H1 (cell line): ENCODE measurements around the gene TARS3. TPM values are rescaled to one million over a fixed set of nuclear protein-coding genes. Genes with fewer than 3 reads are reported as not detected.
A peak's percentile ranks its signal among the peaks of the same experiment; 100 is the strongest.

Source experiments
- CTCF ChIA-PET: fragments of 300-600 bp; sonication (Branson Sonifier 250); formaldehyde crosslinking; loops from one replicate; lab custom pipeline; 2021; ENCODE audit not compliant: partially characterized antibody; lab: Charles Lee
- POLR2A ChIA-PET: fragments of 300-600 bp; sonication (Branson Sonifier 250); formaldehyde crosslinking; loops from one replicate; lab custom pipeline; 2021; ENCODE audit warnings: inconsistent platforms; ENCODE audit not compliant: partially characterized antibody; lab: Charles Lee
- DNase-seq, 2 experiments: peaks; one replicate each; pipeline versions ENCODE4 v3.0.0 to v3.0.0-alpha.2; 2010 to 2022; ENCODE audit warnings: low spot score in 2 of 2, low read depth in 1 of 2, mixed read lengths in 1 of 2
- FAIRE-seq: peaks from 2 replicates; lab custom pipeline; 2011; peaks lifted over from hg19 to GRCh38; lab: Jason Lieb, UNC
- H2AFZ ChIP-seq: 2 replicates; pipeline ENCODE4 v1.8.1; 2012; ENCODE audit warnings: low read length, inconsistent platforms
- H2AK5ac ChIP-seq: 2 replicates; pipeline ENCODE4 v1.6.1; 2013; ENCODE audit warnings: low read depth, low read length
- H2BK120ac ChIP-seq: replicated peaks from 2 replicates; pipeline ENCODE3; 2013; ENCODE audit warnings: low read depth, low read length, inconsistent platforms
- H2BK12ac ChIP-seq: 2 replicates; pipeline ENCODE4 v1.6.1; 2013; ENCODE audit warnings: low read depth, low read length
- H2BK15ac ChIP-seq: 2 replicates; pipeline ENCODE4 v1.6.1; 2013; ENCODE audit warnings: low read length
- H2BK20ac ChIP-seq: 2 replicates; pipeline ENCODE4 v1.6.1; 2013; ENCODE audit warnings: low read length
- H2BK5ac ChIP-seq: 2 replicates; pipeline ENCODE4 v1.6.1; 2013; ENCODE audit warnings: low read depth, low read length
- H3K14ac ChIP-seq: 2 replicates; pipeline ENCODE4 v1.6.1; 2013; ENCODE audit warnings: inconsistent platforms; ENCODE audit not compliant: insufficient read length
- H3K18ac ChIP-seq: 2 replicates; pipeline ENCODE4 v1.6.1; 2013; ENCODE audit warnings: low read length; ENCODE audit errors: extremely low read depth
- H3K23ac ChIP-seq: 2 replicates; pipeline ENCODE4 v1.6.1; 2013; ENCODE audit warnings: inconsistent platforms; ENCODE audit not compliant: insufficient read length
- H3K23me2 ChIP-seq: 2 replicates; pipeline ENCODE4 v1.6.1; 2013; ENCODE audit warnings: low read depth, low read length
- H3K27ac ChIP-seq: 2 replicates; pipeline ENCODE4 v1.6.1; 2011; ENCODE audit warnings: low read depth, low read length, inconsistent platforms
- H3K27me3 ChIP-seq, 4 experiments: replicated peaks in 1 of 4; 1 replicate in 1 of 4; 2 replicates in 3 of 4; pipeline versions ENCODE4 v1.6.1 to v1.8.1; 2011 to 2013; ENCODE audit warnings: low read length in 3 of 4, mild to moderate bottlenecking in 3 of 4, inconsistent platforms in 2 of 4, mixed read lengths in 2 of 4, moderate library complexity in 1 of 4; ENCODE audit not compliant: control insufficient read depth in 3 of 4, insufficient read depth in 3 of 4; ENCODE audit errors: extremely low read depth in 1 of 4
- H3K36me3 ChIP-seq, 4 experiments: 2 replicates each; pipeline versions ENCODE4 v1.6.1 to v1.8.1; 2011 to 2013; ENCODE audit warnings: mild to moderate bottlenecking in 4 of 4, low read length in 3 of 4, moderate library complexity in 2 of 4, control low read depth in 1 of 4, inconsistent platforms in 1 of 4; ENCODE audit not compliant: insufficient read depth in 4 of 4, control insufficient read depth in 2 of 4
- H3K4ac ChIP-seq: replicated peaks from 2 replicates; pipeline ENCODE3; 2013; ENCODE audit warnings: low read length, low read depth, mixed read lengths, inconsistent platforms; ENCODE audit not compliant: insufficient read length
- H3K4me1 ChIP-seq, 4 experiments: replicated peaks in 1 of 4; 1 replicate in 1 of 4; 2 replicates in 3 of 4; pipeline versions ENCODE4 v1.6.1 to v1.8.1; 2011 to 2013; ENCODE audit warnings: low read length in 3 of 4, inconsistent platforms in 2 of 4, mixed read lengths in 1 of 4; ENCODE audit not compliant: insufficient read depth in 4 of 4, control insufficient read depth in 3 of 4
- H3K4me2 ChIP-seq, 2 experiments: 2 replicates each; pipeline versions ENCODE4 v1.6.1 to v1.8.1; 2011 to 2013; ENCODE audit warnings: low read depth in 2 of 2, low read length in 2 of 2, control low read depth in 1 of 2, inconsistent platforms in 1 of 2, mild to moderate bottlenecking in 1 of 2; ENCODE audit not compliant: insufficient read depth in 1 of 2
- H3K4me3 ChIP-seq, 4 experiments: fragments of 200-600, 300-600 bp in 1 of 4; sonication (generic), shearing (Covaris generic), sonication (Bioruptor Twin) in 1 of 4; 2 replicates each; pipeline versions ENCODE4 v1.5.1 to v1.8.1; 2011 to 2016; ENCODE audit warnings: low read length in 4 of 4, low read depth in 3 of 4, control low read depth in 2 of 4, inconsistent platforms in 2 of 4, mild to moderate bottlenecking in 2 of 4, mixed read lengths in 1 of 4, moderate library complexity in 1 of 4; ENCODE audit not compliant: insufficient read depth in 2 of 4; ENCODE audit errors: extremely low read depth in 1 of 4
- H3K56ac ChIP-seq: replicated peaks from 2 replicates; pipeline ENCODE3; 2013; ENCODE audit warnings: low read depth, mild to moderate bottlenecking, mixed read lengths, low read length, inconsistent platforms; ENCODE audit not compliant: insufficient read length
- H3K79me1 ChIP-seq: 2 replicates; pipeline ENCODE4 v1.6.1; 2013; ENCODE audit warnings: low read depth, low read length, control low read depth
- H3K79me2 ChIP-seq, 2 experiments: 2 replicates each; pipeline versions ENCODE4 v1.6.1 to v1.8.1; 2012 to 2013; ENCODE audit warnings: low read length in 2 of 2, mild to moderate bottlenecking in 2 of 2, inconsistent platforms in 1 of 2; ENCODE audit not compliant: insufficient read depth in 2 of 2, control insufficient read depth in 1 of 2
- H3K9ac ChIP-seq, 4 experiments: replicated peaks in 1 of 4; 1 replicate in 1 of 4; 2 replicates in 3 of 4; pipeline versions ENCODE4 v1.6.1 to v1.8.1; 2011 to 2013; ENCODE audit warnings: low read depth in 3 of 4, low read length in 3 of 4, control low read depth in 2 of 4, mild to moderate bottlenecking in 2 of 4, moderate library complexity in 2 of 4, inconsistent platforms in 1 of 4; ENCODE audit errors: extremely low read depth in 1 of 4
- H3K9me3 ChIP-seq, 2 experiments: 2 replicates each; pipeline versions ENCODE4 v1.6.1 to v1.8.1; 2012 to 2013; ENCODE audit warnings: mild to moderate bottlenecking in 2 of 2, moderate library complexity in 2 of 2, control low read depth in 1 of 2, inconsistent platforms in 1 of 2, low read depth in 1 of 2, low read length in 1 of 2, mixed read lengths in 1 of 2; ENCODE audit not compliant: insufficient read depth in 2 of 2
- H4K20me1 ChIP-seq, 2 experiments: replicated peaks in 1 of 2; 2 replicates each; pipeline versions ENCODE3 to v1.8.1; 2011 to 2013; ENCODE audit warnings: inconsistent platforms in 2 of 2, low read length in 2 of 2, mild to moderate bottlenecking in 1 of 2; ENCODE audit not compliant: insufficient read depth in 2 of 2, control insufficient read depth in 1 of 2
- H4K5ac ChIP-seq: 2 replicates; pipeline ENCODE4 v1.6.1; 2013; ENCODE audit warnings: low read length, low read depth, mixed read lengths, inconsistent platforms; ENCODE audit not compliant: insufficient read length
- H4K8ac ChIP-seq: 2 replicates; pipeline ENCODE4 v1.8.0; 2013; ENCODE audit warnings: mild to moderate bottlenecking, moderate library complexity, low read length, inconsistent platforms; ENCODE audit not compliant: insufficient read depth; ENCODE audit errors: extremely low read depth
- H4K91ac ChIP-seq: replicated peaks from 2 replicates; pipeline ENCODE3; 2013; ENCODE audit warnings: low read length, mixed read lengths, inconsistent platforms; ENCODE audit not compliant: insufficient read length
- EZH2 ChIP-seq: fragments of 200-600 bp; sonication (generic); IDR thresholded peaks from 2 replicates; pipeline ENCODE4 v1.7.1; 2012; ENCODE audit warnings: low read depth, mild to moderate bottlenecking, moderate library complexity, low read length, inconsistent platforms; ENCODE audit not compliant: severe bottlenecking
- ZNF274 ChIP-seq: IDR thresholded peaks from 2 replicates; pipeline ENCODE4 v1.7.0; 2012; ENCODE audit warnings: low read length, borderline replicate concordance; ENCODE audit errors: extremely low read depth
- WGBS, 2 experiments: shearing (Covaris generic) in 1 of 2; methylation state at CpG; one replicate each; pipeline versions ENCODE4 v1.1.6 to v1.1.7; 2013 to 2015; ENCODE audit warnings: low lambda C conversion rate in 2 of 2, mixed read lengths in 2 of 2, inconsistent platforms in 1 of 2, low coverage in 1 of 2, missing lambda C conversion rate in 1 of 2; ENCODE audit not compliant: insufficient replicate concordance in 2 of 2, insufficient coverage in 1 of 2, insufficient read length in 1 of 2; ENCODE audit errors: extremely low coverage in 1 of 2, missing lambda C conversion rate in 1 of 2; 5-methylcytosine and 5-hydroxymethylcytosine counted together
- polyA plus RNA-seq, 7 experiments: library from polyadenylated mRNA; depleted of rRNA in 3 of 7; stranded (reverse) in 5 of 7; unstranded in 2 of 7; fragments of >200 nt in 5 of 7; fragments of 200-250 nt in 2 of 7; gene quantifications; 1 replicate in 5 of 7; 2 replicates in 1 of 7; 4 replicates in 1 of 7; pipeline versions ENCODE4 v1.2.1 to v1.2.3, GENCODE V29; 2011 to 2013; ENCODE audit warnings: missing spikeins in 2 of 7, mixed read lengths in 2 of 7
- total RNA-seq: library from RNA; stranded (reverse); fragmentation: NEBNext Ultra II Directional; extraction: Animal tissue kit (Norgen Biotek cat#: 25700); gene quantifications from 2 replicates; pipeline ENCODE4 v1.2.1, GENCODE V29; 2021

TARS3 gene
- total and polyA plus RNA-seq, 2 of the 8 experiments (the other 6 are each of a cell fraction or from before 2014, with no cell fraction given) = 2.1 to 13.9 TPM

- CTCF ChIA-PET = no interaction called here
- no peak for FAIRE-seq
These were observed 367 bp upstream of the TARS3 start for GRCh38 chr15:101724675-101725005.

More at GRCh38 chr15:101724675-101725005, 367 bp upstream of the TARS3 start:
- H3K79me2 ChIP-seq = no peaks in the 10 kb centered on the region
- no peak for TF ChIP-seq ZNF274
- TF ChIP-seq EZH2 = no peak
- TF ChIP-seq, all 59 proteins: peak for 0
- Histone ChIP-seq H2BK15ac (no peak overlapping the region), H4K8ac (no peak overlapping the region), H4K91ac (no peak overlapping the region), H4K5ac (no peak overlapping the region), H3K4me2 (peak overlapping the region; percentile 45 to 57), H2AFZ (peak overlapping the region; percentile 100), H3K27me3 (no peaks in the 10 kb centered on the region), H2BK120ac (no peak overlapping the region), H3K27ac (no peak overlapping the region), H3K56ac (no peak overlapping the region), H3K9ac (no peak overlapping the region; a peak in 1 of 7 replicates), H3K14ac (no peak overlapping the region), H3K23me2 (peaks cover 5% of the 10 kb centered on the region; the same call in 1 of the 2 replicates), H3K4ac (no peak overlapping the region), H2BK20ac (no peak overlapping the region), H3K9me3 (no peaks in the 10 kb centered on the region), H4K20me1 (no peaks in the 10 kb centered on the region), H2BK5ac (no peak overlapping the region), H2BK12ac (no peak overlapping the region), H3K79me1 (no peaks in the 10 kb centered on the region), H2AK5ac (no peak overlapping the region), H3K18ac (no peak overlapping the region), H3K36me3 (peaks cover 4 to 10% (median 8%) of the 10 kb centered on the region in 4 experiments; a peak in 5 of 8 replicates), H3K23ac (no peak overlapping the region), H3K4me1 (peaks cover 0 to 2% (median 0%) of the 10 kb centered on the region in 4 experiments; a peak in 2 of 7 replicates), H3K4me3 (peak overlapping the region in 1 of 4 experiments; percentile 38; a peak in 3 of 8 replicates)
- DNase-seq = no peak
- WGBS, 2 experiments = 37% methylated on average over 7 of the region's 8 CpGs; no CpG with 5 or more reads in 1 of the 2 experiments
- POLR2A ChIA-PET = no interaction called here
